HG03025 (cell line): ENCODE results near the gene ASPA.
"Not testable (repeated sequence)": the region's sequence is repeated elsewhere in the genome, so short reads cannot be mapped to it uniquely, and the experiment has no call there.

Experiments used
- ATAC-seq: cut with Tn5 transposase; IDR thresholded peaks from one replicate; pipeline ENCODE4 v1.9.1; 2021; ENCODE audit warnings: mild to moderate bottlenecking, moderate library complexity; ENCODE audit not compliant: unreplicated experiment, low FRiP score

Gene ASPA

DNA sequence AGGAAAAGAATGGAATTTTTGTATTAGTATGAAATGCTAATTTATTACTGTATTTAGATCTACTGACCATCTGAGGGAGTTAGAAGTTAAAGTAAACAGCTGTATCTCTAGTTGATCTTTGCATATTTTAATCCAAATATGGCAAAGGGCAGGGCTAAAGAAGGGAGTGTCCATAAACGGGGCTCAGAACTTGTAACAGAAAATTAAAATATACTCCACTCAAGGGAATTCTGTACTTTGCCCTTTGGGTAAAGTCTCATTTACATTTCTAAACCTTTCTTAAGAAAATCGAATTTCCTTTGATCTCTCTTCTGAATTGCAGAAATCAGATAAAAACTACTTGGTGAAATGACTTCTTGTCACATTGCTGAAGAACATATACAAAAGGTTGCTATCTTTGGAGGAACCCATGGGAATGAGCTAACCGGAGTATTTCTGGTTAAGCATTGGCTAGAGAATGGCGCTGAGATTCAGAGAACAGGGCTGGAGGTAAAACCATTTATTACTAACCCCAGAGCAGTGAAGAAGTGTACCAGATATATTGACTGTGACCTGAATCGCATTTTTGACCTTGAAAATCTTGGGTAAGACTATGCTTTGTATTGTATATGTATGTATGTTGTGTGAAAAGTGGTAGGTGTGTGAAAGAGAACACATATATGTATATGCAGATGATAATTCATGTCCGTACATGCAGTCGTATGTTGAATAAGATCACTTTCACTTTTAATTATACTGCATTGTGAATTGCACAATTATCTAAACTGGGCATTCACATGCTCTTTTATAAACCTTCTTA, at the start of gene ASPA:
TSS of gene ASPA (plus strand) at position 186 of the 799 bp plus-strand sequence. CDS start at position 349, 163 bp downstream.
- no peak for ATAC-seq

DNA sequence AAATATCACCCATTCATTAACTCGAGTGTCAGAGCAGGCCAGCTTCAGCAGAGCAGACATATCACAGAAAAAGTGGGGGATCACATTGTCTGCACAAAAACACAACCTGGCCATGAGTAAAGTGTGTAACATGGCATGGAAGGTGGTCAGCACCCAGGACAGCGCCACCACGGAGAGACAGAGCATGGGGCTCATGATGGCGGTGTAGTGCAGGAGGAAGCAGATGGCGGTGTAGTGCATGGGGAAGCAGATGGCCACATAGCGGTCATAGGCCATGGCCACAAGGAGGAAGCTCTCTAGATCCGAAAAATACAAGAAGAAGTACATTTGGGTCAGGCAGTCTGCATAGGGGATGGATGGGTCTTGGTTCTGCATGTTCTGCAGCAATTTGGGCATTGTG, 42.6 kb upstream of the ASPA start:
- not testable (repeated sequence) for ATAC-seq

DNA sequence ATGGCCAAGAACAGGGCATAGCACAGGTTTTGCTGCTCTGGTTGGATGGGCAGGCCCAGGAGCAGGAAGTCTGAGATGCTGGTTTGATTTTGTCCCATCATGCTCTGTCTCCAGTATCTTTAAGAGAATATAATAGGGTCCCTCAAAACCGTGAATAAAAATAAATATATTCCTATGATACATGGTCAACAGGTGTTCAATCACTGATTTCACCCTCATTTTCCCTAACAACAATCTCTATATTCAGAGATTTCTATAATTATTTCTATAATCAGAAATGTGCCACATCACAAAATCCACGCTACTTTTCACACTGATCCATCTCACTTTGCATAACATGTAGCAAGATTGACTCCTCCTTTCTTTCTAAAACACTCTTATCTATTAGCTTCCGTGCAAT, 42.1 kb upstream of the ASPA start, which contains the start of gene OR1E2:
TSS of gene OR1E2 (minus strand) at position 101 of the 400 bp plus-strand sequence. CDS start at position 101, 0 bp downstream.
- no peak for ATAC-seq

DNA sequence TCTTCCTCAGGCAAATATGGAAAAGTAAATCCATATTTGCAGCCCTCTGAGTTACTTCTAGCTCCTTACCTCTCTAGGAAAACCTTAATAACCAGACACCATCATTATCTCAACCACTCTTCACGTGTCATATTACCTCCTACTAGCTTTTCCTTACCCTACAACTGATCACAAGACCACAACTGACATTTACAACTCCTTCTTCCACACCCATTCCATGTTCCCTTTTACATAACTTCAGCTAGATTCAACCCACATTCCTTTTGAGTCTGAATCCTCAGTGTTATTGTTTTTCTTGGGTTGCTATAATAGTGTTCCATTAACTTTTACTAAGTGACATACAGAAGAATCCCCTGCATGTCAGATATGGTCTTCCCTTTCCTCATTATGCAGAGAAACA, 37.4 kb upstream of the ASPA start:
- no peak for ATAC-seq

DNA sequence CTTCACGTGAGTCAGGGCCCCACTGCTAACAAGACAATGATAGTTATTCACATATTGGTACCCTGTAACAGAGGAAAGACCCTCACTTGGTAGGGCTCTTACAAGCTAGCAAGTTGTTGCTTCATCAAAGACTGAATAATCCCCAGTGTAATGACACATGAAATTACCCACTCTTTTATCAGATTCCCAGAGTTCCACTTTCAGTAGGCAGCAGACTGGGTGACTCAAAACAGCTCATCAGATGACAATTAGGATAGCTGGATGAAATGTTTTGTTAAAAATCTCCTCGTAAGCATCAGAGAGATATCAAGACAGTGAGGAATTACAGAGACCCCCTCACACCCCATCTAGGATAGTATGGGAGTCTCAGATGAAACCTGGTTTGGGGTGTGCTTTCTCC, 35.3 kb upstream of the ASPA start:
- no peak for ATAC-seq

DNA sequence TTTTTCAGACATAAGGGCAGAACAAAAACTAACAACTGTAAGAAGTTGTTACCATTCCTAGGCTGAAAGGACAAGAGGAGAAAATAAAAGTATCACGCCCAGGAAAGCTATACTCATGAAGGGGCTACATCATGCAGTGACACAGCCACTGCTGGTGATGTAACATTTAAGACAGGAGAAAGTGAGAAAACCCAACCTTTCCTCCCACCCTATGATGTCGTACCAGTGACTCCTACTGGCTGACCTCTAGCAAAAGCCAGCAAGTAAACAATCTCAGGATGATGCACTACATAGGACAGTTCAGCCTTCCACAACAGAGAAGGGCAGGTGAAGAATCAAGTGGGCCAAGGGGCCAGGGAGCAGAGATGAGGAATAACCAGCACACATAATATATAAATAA, 28.2 kb upstream of the ASPA start:
- no peak for ATAC-seq

DNA sequence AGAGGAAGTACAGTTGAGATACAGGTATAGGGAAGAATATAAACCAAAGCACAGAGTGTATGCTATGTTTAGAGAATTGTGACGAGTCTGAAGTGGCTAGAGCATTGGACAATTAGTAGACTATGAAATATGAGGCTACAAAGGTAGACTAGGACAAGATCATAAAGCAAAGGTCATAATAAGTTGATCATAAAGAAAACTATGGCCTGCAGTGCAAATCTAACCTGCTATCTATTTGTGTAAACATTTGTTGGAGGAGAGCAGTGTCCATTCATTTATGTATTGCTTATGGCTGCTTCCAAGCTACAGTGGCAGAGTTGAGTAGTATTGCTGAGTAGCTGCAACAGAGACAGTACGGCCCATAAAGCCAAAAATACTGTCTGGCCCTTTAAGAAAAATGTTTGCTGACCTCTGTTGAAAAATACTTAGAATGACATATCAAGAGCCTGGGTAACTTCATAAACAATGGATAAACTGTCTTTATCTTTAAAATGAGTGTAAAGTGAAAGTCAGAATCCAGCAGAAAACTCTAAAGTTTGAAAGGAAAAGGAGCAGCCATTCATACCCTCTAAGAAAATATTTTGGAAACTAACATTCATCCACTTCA, 27.6 kb upstream of the ASPA start:
- no peak for ATAC-seq

DNA sequence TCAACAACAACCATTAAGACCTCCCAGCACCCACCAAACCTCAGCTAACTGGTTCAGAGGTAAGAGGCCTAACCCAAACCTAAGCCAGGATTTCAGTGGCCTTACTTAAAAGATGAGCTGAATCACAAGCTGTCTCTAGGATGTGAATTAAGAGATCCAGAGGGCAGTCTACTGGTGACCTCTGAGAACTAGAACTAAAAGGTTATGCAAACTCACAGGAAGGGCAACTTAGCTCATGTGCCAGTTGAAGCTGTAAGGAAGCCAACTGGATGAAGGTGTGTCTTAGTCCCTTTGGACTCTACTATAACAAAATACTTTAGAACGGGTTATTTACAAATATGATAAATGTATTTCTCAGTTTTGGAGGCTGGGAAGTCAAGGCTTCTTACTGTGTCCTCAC, 9.4 kb upstream of the ASPA start:
- ATAC-seq, result not testable (repeated sequence)

DNA sequence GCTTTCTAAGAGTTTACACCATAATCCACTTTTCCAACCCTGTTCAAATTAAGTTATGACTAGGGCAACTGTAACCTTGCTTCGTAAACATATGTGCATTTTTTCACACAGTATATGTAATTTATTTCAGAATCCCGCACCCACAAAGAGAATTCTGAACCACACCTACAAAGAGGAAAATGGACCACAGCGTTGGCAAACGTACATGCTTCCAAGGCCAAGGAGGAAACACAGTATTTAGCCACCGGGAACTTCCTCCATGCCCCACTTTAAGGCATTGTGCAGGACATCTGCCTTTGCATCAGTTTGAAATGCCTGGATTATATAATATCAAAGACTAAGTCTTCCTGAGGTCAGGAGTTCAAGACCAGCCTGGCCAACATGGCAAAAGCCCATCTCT, 6.3 kb upstream of the ASPA start:
- no peak for ATAC-seq

DNA sequence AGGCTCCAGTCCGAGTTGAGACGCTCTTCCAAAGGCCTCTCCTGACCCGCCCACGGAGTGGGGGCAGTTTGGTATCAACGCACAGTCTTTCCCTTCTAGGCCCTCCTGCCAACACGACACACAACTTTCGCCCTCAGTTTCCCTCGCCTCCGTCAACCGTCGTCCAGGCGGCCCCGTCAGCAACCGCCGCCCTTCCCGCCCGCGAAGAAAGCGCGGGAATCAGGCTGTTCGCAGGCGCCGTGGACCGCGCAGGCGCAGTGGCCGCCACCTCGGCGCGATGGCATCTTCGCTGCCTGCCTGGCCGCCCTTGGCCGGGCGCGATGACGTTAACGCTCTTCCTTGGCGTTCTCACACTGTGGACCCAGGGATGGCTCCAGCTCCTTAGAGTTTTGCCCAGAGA, 4.2 kb upstream of the ASPA start, which contains the start of gene SPATA22:
TSS of gene SPATA22 (minus strand) at position 221 of the 400 bp plus-strand sequence. CDS start 2,494 bp downstream, outside the sequence.
- ATAC-seq, result no peak

DNA sequence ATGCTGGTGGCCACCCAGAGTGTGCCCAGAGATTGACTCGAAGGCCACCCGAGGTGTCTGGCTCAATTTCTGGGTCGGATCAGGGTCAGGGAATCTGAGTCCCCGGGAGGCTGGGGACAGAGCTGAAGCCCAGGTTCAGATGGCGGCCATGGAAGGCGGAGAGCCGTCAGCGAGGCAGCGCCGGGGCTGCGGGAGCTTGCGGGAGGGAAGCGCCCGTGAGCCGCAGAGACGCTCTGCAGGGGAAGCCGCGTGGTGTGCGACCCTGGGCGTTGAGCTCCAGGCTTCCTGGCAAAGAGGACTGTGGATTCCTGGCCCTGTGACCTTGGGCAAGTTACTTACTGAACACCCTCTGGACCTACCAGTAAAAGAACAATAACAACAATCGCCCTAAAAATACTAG, 3.7 kb upstream of the ASPA start:
- no peak for ATAC-seq

DNA sequence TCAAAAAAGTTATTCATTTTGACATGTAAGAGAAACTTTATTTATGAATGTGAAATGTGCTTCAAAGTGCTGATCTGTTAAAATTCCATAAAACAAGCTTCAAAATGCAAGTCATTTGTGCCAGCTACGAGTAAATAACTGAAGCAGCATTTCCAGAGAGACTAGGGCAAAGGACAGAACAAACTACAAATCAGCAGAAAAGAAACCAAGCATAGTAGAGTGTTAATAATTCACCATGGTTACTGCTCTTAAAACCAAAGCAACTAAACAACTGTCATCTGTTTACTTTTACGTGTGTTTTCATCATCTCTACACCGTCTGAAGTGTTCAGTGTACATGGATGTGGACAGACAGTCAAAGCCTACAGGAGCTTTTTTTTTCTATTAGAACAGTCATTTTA, 1.6 kb upstream of the ASPA start:
- no peak for ATAC-seq

DNA sequence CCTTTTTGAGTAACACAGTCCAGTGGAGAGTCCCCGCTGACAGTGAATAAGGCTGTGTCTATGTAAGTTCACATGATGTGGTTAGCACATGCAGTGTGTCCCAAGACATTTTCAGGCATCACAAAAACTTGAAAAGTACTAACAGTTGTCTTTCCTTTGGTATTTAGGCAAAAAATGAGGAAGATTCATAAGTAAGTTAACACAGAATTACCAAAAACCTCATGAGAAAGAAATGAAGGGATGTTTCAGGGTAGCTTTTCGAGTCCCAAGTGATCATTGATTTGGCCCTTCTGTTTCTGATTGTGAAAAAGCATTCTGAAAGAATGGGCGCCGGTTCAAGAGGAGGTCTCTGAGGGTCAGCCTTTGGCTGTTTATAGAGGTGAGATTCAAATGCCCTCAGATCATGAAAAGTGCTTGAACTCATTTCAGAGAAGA, 529 bp upstream of the ASPA start:
- no peak for ATAC-seq

DNA sequence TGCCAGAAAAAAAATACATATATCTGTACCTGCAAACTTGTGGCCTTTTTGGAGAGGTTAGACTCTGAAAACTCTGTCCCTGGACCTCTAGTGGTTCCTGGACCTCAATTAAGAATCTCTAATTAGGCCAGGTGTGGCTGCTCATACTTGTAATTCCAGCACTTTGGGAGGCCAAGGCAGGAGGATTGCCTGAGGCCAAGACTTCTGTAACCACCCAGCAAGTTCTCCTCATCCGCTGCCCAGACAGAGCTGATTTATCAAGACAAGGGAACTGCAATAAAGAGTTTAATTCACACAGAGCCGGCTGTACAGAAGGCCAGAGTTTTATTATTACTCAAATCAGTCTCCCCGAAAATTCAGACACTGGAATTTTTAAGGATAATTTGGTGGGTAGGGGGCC, 4.2 kb downstream of the ASPA start:
- no peak for ATAC-seq

DNA sequence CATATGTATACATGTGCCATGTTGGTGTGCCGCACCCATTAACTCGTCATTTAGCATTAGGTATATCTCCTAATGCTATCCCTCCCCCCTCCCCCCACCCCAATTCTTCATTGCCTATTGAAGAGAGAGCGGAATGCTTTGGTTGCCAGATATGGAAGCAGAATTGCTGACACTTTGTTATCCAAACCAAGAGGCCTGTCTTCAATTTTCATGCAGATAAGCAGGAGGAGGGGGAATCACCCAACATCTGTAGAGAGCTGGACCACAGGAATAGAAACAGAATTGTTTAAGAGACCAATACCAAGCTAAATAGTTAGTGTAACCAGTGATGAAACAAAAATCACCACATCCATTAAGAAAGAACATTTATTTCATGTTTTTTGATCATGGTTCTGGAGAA, 7.1 kb downstream of the ASPA start:
- ATAC-seq, result no peak

DNA sequence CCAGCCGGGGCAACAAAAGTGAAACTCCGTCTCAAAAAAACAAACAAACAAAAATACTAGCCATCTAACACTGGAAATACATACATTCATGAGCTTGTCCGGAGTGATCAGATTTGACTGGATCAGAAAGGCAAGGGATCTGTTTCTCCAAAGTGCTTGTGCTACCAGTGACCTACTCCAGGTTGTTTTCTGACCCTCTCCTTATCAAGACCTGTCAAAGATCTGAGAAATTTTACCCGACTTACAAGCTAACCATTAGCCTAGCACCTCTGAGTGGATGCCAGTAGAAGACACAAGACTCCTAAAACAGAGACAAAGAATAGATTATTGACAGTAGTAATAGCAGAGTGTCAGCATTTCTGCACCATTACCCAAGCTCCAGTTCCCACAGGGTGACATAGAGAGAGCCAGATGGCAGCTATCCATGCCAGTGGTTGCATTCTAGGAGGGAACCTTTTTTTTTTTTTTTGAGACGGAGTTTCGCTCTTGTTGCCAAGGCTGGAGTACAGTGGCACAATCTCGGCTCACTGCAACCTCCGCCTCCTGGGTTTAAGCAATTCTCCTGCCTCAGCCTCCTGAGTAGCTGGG, 9.8 kb downstream of the ASPA start:
- ATAC-seq, result no peak

DNA sequence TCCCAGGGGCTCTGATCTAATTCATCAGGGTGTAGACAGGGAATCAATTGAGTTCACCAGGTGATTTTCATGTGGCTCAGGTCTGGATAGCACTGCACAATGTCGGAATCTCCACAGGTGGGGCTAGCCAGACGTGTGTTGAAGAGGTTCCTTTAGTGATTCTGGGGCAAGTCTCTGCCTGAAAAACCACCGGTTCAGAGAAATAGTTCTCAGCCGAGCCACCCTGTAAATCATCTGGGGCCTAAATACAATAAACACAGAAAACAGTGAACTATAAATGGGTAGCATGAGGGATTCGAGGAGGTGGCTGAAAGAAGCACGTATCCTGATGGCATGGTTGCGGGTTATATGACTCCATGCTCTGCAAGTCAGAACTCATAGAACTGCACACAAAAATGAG, 21.3 kb downstream of the ASPA start:
- no peak for ATAC-seq

DNA sequence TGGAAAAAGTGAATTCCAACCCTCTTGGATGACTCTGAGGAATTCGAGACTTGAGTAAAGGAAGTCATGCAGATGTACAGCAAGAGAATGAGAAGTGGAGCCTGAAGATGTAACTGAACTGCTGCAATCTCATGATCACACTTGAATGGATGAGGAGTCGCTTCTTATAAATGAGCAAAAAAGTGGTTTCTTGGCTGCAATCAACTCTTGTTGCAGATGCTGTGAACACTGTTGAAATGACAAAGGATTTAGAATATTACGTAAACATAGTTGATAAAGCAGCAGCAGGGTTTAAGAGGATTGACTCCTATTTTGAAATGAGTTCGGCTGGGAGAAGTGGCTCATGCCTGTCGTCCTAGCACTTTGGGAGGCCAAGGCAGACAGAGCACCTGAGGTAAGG, 25.5 kb downstream of the ASPA start:
- no peak for ATAC-seq

DNA sequence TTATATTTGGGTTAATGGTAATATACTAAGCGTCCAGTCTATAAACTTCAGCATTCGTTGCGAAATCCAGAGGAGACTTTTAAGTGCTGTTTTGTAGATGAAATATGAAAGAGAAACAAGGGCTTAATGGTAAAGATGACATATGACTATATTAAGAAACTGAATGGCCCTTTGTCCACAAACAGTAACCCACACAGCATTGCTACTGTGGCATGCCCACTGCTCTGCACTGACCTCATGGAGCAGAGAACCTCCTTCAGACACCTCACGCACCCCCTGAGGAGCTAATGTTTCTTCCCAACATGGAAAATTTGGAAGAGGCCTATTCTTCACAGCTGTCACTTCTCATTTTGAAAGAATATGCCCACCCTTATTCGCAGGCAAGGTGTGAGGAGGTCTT, 26.7 kb downstream of the ASPA start:
- no peak for ATAC-seq

DNA sequence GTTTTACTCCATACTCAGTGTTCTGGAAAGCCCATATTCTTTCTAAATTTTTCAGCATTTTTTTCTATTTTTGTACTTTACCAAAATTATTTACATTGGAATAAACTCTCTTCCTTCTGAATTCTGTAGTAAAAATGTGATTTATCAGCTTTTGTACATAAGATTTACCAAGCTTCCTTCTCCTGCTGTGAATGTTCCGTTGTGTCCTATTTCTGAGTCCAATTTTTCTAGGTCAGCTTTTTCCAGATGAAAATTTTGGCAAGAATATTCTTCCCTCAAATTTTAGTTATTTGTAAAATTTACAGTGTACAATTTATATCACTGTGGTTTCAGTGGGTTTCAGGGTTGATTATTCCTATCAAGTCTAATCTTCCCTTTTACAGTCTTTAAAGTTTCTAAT, 27.5 kb downstream of the ASPA start:
- ATAC-seq, result no peak

DNA sequence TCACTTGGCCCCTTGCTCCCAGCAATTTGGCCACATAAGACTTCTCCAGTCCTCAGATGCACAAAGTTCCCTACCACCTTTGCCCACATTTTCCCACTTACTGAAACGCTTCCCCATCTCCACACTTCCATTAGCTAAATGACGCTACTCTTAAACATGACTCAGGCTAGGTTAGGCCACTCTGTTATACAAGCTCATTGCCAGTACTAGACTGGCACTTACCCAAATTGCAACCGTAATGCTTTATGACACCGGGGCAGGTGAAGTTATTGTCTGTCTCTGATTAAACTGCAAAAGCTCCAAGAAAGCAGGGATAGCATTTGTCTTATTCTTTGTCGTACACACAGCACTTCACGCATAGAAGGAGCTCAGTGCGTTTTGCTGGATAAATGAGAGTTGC, 29.2 kb downstream of the ASPA start:
- no peak for ATAC-seq

DNA sequence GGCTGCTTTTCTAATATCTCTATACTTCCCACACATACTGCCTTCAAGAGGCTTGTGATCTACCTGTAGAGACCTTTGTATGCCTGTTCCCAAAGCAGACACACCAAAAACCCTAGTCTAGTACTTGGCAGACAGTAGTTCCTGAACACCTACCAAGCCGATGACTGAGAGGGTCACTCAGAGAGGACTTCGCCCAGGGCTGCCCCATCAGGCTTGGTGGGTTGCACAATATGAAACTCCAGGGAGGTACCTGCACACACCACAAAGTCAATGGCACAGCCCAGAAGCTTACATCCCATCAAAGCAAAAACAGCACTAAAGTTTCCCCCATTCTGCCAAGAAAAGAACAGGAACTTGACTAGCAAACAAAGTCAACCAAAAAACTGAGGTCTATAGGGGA, 30.3 kb downstream of the ASPA start:
- ATAC-seq, result no peak
